ENCODE data around the gene KCNK3.

KCNK3 gene

GRCh38 chr2:26697425-26697824 lies 4.9 kb downstream of the KCNK3 start:
- DNase-seq (ENCODE audit: low read depth), result no peak
- TF ChIP-seq, protein P1, sequence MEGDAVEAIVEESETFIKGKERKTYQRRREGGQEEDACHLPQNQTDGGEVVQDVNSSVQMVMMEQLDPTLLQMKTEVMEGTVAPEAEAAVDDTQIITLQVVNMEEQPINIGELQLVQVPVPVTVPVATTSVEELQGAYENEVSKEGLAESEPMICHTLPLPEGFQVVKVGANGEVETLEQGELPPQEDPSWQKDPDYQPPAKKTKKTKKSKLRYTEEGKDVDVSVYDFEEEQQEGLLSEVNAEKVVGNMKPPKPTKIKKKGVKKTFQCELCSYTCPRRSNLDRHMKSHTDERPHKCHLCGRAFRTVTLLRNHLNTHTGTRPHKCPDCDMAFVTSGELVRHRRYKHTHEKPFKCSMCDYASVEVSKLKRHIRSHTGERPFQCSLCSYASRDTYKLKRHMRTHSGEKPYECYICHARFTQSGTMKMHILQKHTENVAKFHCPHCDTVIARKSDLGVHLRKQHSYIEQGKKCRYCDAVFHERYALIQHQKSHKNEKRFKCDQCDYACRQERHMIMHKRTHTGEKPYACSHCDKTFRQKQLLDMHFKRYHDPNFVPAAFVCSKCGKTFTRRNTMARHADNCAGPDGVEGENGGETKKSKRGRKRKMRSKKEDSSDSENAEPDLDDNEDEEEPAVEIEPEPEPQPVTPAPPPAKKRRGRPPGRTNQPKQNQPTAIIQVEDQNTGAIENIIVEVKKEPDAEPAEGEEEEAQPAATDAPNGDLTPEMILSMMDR (IDR thresholded peaks at IDR 0.05; ENCODE audit: low read length, missing control alignments), result no peak
- H3K4me3 ChIP-seq (replicated peaks; ENCODE audit: low read depth, low read length), result no peak overlapping the region

- DNase-seq (ENCODE audit: low read depth), result no peak
- TF ChIP-seq, protein P1 (IDR thresholded peaks at IDR 0.05; ENCODE audit: low read length, missing control alignments), result no peak
- H3K4me3 ChIP-seq (replicated peaks; ENCODE audit: low read depth, low read length), result no peak overlapping the region
These were observed 6.8 kb downstream of the KCNK3 start for GRCh38 chr2:26699295-26699694.

DNA sequence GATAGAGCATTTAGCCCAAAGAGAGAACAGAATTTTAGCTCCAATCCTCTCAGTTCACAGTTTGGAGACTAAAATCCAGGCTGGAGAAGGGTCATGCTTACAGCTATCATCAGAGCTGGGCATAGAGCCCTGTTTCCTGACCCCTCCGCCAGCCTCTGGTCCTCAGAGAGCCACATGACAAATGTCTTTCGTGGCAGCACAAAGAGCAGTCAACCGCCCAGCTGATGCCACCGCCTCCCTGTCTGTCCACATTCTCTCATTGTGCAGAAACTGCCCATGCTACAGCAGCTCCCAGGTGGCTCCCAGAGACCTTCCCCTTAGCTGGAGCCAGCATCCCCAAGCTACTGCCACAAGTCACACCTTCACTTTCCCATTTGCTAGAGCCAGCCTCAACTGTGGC lies 7.6 kb downstream of the KCNK3 start:
- H3K4me3 ChIP-seq (replicated peaks; ENCODE audit: low read depth, low read length), result no peak overlapping the region
- TF ChIP-seq, protein P1 (IDR thresholded peaks at IDR 0.05; ENCODE audit: low read length, missing control alignments), result no peak
- DNase-seq (ENCODE audit: low read depth), result no peak

DNA sequence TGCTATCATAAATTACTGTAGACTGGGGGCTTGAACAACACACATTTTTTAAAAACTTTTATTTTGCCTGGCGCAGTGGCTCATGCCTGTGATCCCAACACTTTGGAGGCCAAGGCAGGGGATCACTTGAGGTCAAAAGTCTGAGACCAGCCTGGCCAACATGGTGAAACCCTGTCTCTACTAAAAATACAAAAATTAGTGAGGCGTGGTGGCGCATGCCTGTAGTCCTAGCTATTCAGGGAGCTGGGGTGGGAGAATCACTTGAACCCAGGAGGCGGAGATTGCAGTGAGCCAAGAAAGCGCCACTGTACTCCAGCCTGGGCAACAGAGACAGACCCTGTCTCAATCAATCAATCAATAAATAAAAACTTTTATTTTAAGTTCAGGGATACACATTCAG lies 9.1 kb downstream of the KCNK3 start:
- no peak overlapping the region for H3K4me3 ChIP-seq (replicated peaks; ENCODE audit: low read depth, low read length)
- TF ChIP-seq, protein P1 (IDR thresholded peaks at IDR 0.05; ENCODE audit: low read length, missing control alignments), result no peak

GRCh38 chr2:26702025-26702424 lies 9.5 kb downstream of the KCNK3 start:
- no peak for DNase-seq (ENCODE audit: low read depth)
- H3K4me3 ChIP-seq (replicated peaks; ENCODE audit: low read depth, low read length), result no peak overlapping the region
- TF ChIP-seq, protein P1 (IDR thresholded peaks at IDR 0.05; ENCODE audit: low read length, missing control alignments), result no peak

More for the DNA sequence above, 9.1 kb downstream of the KCNK3 start:
- no peak for DNase-seq (ENCODE audit: low read depth)

DNA sequence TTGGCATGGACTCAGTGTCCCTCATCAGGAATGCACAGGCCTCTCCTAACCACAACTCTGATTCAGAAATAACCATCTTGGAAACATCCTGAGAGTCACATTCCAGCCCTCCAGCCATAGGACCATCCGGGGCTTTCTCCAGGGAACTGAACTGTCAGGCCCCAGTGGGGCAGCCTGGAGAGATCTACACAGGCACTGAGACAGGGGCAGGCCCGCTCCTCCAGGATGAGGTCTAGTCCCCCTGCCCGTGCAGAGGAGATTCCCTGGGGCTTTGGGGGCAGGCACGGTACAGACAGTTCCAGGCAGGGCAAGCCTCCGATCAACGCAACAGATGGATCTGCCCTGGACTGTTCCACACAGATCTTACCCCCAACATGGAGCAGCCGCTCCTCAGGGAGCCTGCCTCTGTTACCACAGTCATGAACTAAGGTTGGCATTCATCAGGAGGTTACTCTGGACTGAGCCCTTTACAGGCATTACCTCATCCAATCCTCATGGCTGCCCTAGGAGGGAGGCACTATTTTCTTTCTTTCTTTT lies 12.0 kb downstream of the KCNK3 start:
- TF ChIP-seq, protein P1 (IDR thresholded peaks at IDR 0.05; ENCODE audit: low read length, missing control alignments), result no peak

GRCh38 chr2:26705126-26705525 lies 12.6 kb downstream of the KCNK3 start:
- DNase-seq (ENCODE audit: low read depth), result no peak
- TF ChIP-seq, protein P1 (IDR thresholded peaks at IDR 0.05; ENCODE audit: low read length, missing control alignments), result no peak
- H3K4me3 ChIP-seq (replicated peaks; ENCODE audit: low read depth, low read length), result no peak overlapping the region

More for the DNA sequence above, 12.0 kb downstream of the KCNK3 start:
- no peak overlapping the region for H3K4me3 ChIP-seq (replicated peaks; ENCODE audit: low read depth, low read length)
- DNase-seq (ENCODE audit: low read depth), result peak; percentile 33
